Suprapubic skin (tissue), 4 donors: ENCODE measurements around the gene DUS2. TPM values are rescaled to one million over a fixed set of nuclear protein-coding genes. Genes with fewer than 3 reads are reported as not detected.

Source experiments
- DNase-seq, 2 donors: peaks; one replicate each; pipeline ENCODE4 v3.0.0-alpha.2; 2019; ENCODE audit warnings: low spot score in 2 of 2
- H3K27ac ChIP-seq: fragments of 200-600 bp; sonication (generic); one replicate; pipeline ENCODE4 v1.5.1; 2019
- H3K27me3 ChIP-seq: fragments of 200-600 bp; sonication (generic); one replicate; pipeline ENCODE4 v1.5.1; 2019
- H3K36me3 ChIP-seq: fragments of 200-600 bp; sonication (generic); one replicate; pipeline ENCODE4 v1.5.1; 2019
- H3K4me1 ChIP-seq: fragments of 200-600 bp; sonication (generic); one replicate; pipeline ENCODE4 v1.5.1; 2019
- H3K4me3 ChIP-seq: fragments of 200-600 bp; sonication (generic); one replicate; pipeline ENCODE4 v1.5.1; 2019; ENCODE audit warnings: mild to moderate bottlenecking
- H3K9me3 ChIP-seq: fragments of 200-600 bp; sonication (generic); one replicate; pipeline ENCODE4 v1.5.1; 2019
- CTCF ChIP-seq, 2 donors: fragments of 200-600 bp in 1 of 2; fragments of 450-650 bp in 1 of 2; sonication (generic) in 1 of 2; IDR thresholded peaks; one replicate each; pipeline ENCODE4 v1.5.1; 2016 to 2019; ENCODE audit warnings: antibody characterized with exemption in 2 of 2, mild to moderate bottlenecking in 1 of 2, moderate library complexity in 1 of 2
- EP300 ChIP-seq: sonication (generic); formaldehyde crosslinking; IDR thresholded peaks from one replicate; pipeline ENCODE4 v1.6.1; 2017; ENCODE audit warnings: antibody characterized with exemption
- POLR2A ChIP-seq, 2 donors: fragments of 450-650 bp; IDR thresholded peaks; one replicate each; pipeline ENCODE4 v1.6.1; 2017; ENCODE audit warnings: antibody characterized with exemption in 2 of 2, mild to moderate bottlenecking in 2 of 2, moderate library complexity in 2 of 2
- POLR2AphosphoS5 ChIP-seq, 3 donors: sonication (generic); formaldehyde crosslinking; IDR thresholded peaks; one replicate each; pipeline ENCODE4 v1.6.1; 2017; ENCODE audit warnings: antibody characterized with exemption in 3 of 3
- WGBS: methylation state at CpG from one replicate; pipeline ENCODE4 v1.1.5; 2018; 5-methylcytosine and 5-hydroxymethylcytosine counted together
- total RNA-seq, 4 donors: library from RNA; depleted of rRNA; stranded (reverse); fragments of >200 nt; gene quantifications; one replicate each; pipeline ENCODE4 v1.1.0, GENCODE V29; 2016

DUS2 gene
- total RNA-seq, 4 donors from 2014 or later: 14.4 to 21.6 (median 15.5) TPM

GRCh38 chr16:68059804-68060203 lies 36.7 kb downstream of the DUS2 start:
- peaks cover 10% of the 10 kb centered on the region for H3K4me1 ChIP-seq
- no peak overlapping the region for H3K4me3 ChIP-seq
- H3K27me3 ChIP-seq: no peaks in the 10 kb centered on the region
- H3K27ac ChIP-seq: no peak overlapping the region
- peaks cover 33% of the 10 kb centered on the region for H3K36me3 ChIP-seq
- TF ChIP-seq CTCF (IDR thresholded peaks at IDR 0.05): no peak
- TF ChIP-seq EP300: no peak
- TF ChIP-seq POLR2AphosphoS5 (IDR thresholded peaks at IDR 0.05): no peak
- TF ChIP-seq POLR2A (IDR thresholded peaks at IDR 0.05): no peak
- H3K9me3 ChIP-seq: no peaks in the 10 kb centered on the region
- DNase-seq: no peak

GRCh38 chr16:68061396-68061795 lies 38.3 kb downstream of the DUS2 start:
- DNase-seq: no peak
- Histone ChIP-seq H3K9me3 (no peaks in the 10 kb centered on the region), H3K4me1 (peaks cover 21% of the 10 kb centered on the region), H3K36me3 (peaks cover 32% of the 10 kb centered on the region), H3K27ac (no peak overlapping the region), H3K27me3 (no peaks in the 10 kb centered on the region), H3K4me3 (no peak overlapping the region)
- WGBS: 89% methylated on average over 3 of the region's 3 CpGs
- TF ChIP-seq CTCF (IDR thresholded peaks at IDR 0.05) (no peak), POLR2AphosphoS5 (IDR thresholded peaks at IDR 0.05) (no peak), POLR2A (IDR thresholded peaks at IDR 0.05) (no peak), EP300 (no peak)

- Histone ChIP-seq H3K4me1 (peaks cover 21% of the 10 kb centered on the region), H3K36me3 (peaks cover 32% of the 10 kb centered on the region), H3K27ac (no peak overlapping the region), H3K9me3 (no peaks in the 10 kb centered on the region), H3K27me3 (no peaks in the 10 kb centered on the region), H3K4me3 (no peak overlapping the region)
- TF ChIP-seq CTCF (IDR thresholded peaks at IDR 0.05) (no peak), POLR2AphosphoS5 (IDR thresholded peaks at IDR 0.05) (no peak), POLR2A (IDR thresholded peaks at IDR 0.05) (no peak), EP300 (no peak)
- 95% methylated on average over 4 of the region's 4 CpGs for WGBS
- peak in 1 of 2 donors; percentile 46 for DNase-seq
Measured at GRCh38 chr16:68062910-68063393, 39.9 kb downstream of the DUS2 start.

GRCh38 chr16:68064791-68065365 lies 41.8 kb downstream of the DUS2 start:
- WGBS: 33% methylated on average over 2 of the region's 2 CpGs

More at GRCh38 chr16:68064791-68065365, 41.8 kb downstream of the DUS2 start:
- Histone ChIP-seq H3K36me3 (peaks cover 30% of the 10 kb centered on the region), H3K4me1 (peaks cover 30% of the 10 kb centered on the region), H3K9me3 (no peaks in the 10 kb centered on the region), H3K27ac (no peak overlapping the region), H3K27me3 (no peaks in the 10 kb centered on the region), H3K4me3 (no peak overlapping the region)
- DNase-seq: peak; percentile 77 to 86
- peak in 1 of 2 donors; percentile 78 for TF ChIP-seq CTCF (IDR thresholded peaks at IDR 0.05)
- TF ChIP-seq POLR2AphosphoS5 (IDR thresholded peaks at IDR 0.05): no peak
